ENCODE results near the gene ECPAS.
"Not testable (repeated sequence)": the region's sequence is repeated elsewhere in the genome, so short reads cannot be mapped to it uniquely, and the experiment has no call there.

ECPAS gene

DNA sequence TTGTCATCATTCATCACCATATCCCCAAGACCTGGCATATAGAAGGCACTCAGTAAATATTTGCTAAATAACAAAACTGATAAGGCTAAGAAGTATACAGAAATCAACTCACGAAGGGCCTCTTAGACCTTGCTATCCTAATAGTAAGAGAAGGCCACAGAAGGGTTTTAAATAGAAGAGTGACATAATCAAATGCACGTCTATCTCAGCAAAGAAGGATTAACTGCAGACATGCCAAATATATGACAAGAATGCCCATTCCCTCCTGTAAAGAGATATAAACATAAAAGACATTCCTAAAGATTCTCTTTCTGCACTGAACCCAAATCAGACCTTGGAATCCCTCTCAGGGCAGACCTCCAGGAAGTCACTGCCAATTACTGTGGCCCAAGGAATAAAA is 34.1 kb downstream of the ECPAS start:
- no peak for DNase-seq (ENCODE audit: low read depth)
- no peak for TF ChIP-seq CTCF (conservative IDR thresholded peaks at IDR 0.05; ENCODE audit: low read length)
- H3K4me3 ChIP-seq (ENCODE audit: low read length): no peak overlapping the region

DNA sequence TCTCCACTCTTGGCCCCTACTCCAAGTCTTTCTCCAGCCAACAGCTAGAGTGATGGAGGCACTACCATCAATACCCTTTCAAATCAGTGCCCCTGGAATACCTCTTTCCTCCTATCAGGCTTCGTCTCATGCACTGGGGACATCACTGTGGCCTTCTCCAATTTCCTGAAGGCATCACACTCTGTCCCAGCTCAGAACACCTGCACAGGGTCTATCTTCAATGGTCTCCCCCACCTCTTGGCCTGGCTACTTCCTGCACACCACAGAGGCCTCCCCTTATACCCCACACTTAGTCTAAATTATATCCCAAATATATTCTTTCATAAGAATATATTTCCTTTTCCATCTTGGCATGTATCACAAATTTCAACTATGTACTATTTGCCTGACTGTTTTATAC is 34.5 kb downstream of the ECPAS start:
- DNase-seq (ENCODE audit: low read depth): no peak
- H3K4me3 ChIP-seq (ENCODE audit: low read length): no peak overlapping the region
- TF ChIP-seq CTCF (conservative IDR thresholded peaks at IDR 0.05; ENCODE audit: low read length): no peak

- H3K4me3 ChIP-seq (ENCODE audit: low read length); DNase-seq (ENCODE audit: low read depth): not testable (repeated sequence)
Measured at GRCh38 chr9:111445799-111446198, 38.4 kb downstream of the ECPAS start.

GRCh38 chr9:111443454-111443853 is 40.7 kb downstream of the ECPAS start:
- no peak overlapping the region for H3K4me3 ChIP-seq (ENCODE audit: low read length)
- TF ChIP-seq CTCF (conservative IDR thresholded peaks at IDR 0.05; ENCODE audit: low read length): no peak
- no peak for DNase-seq (ENCODE audit: low read depth)

GRCh38 chr9:111442360-111443027 is 41.7 kb downstream of the ECPAS start:
- no peak overlapping the region for H3K4me3 ChIP-seq (ENCODE audit: low read length)
- DNase-seq (ENCODE audit: low read depth): no peak
- no peak for TF ChIP-seq CTCF (conservative IDR thresholded peaks at IDR 0.05; ENCODE audit: low read length)

GRCh38 chr9:111440226-111440625 is 44.0 kb downstream of the ECPAS start:
- DNase-seq (ENCODE audit: low read depth): no peak
- no peak for TF ChIP-seq CTCF (conservative IDR thresholded peaks at IDR 0.05; ENCODE audit: low read length)

GRCh38 chr9:111438541-111439235 is 45.5 kb downstream of the ECPAS start:
- DNase-seq (ENCODE audit: low read depth): peak; percentile 13
- TF ChIP-seq CTCF (conservative IDR thresholded peaks at IDR 0.05; ENCODE audit: low read length): no peak

More at GRCh38 chr9:111440226-111440625, 44.0 kb downstream of the ECPAS start:
- no peak overlapping the region for H3K4me3 ChIP-seq (ENCODE audit: low read length)

More at GRCh38 chr9:111438541-111439235, 45.5 kb downstream of the ECPAS start:
- H3K4me3 ChIP-seq (ENCODE audit: low read length): no peak overlapping the region
